ENCODE measurements around the gene BAG3. TPM values are rescaled to one million over a fixed set of nuclear protein-coding genes. Genes with fewer than 3 reads are reported as not detected.
A peak's percentile ranks its signal among the peaks of the same experiment; 100 is the strongest.
"Not testable (repeated sequence)": the region's sequence is repeated elsewhere in the genome, so short reads cannot be mapped to it uniquely, and the experiment has no call there.

The BAG3 gene
- polyA plus RNA-seq, 4 donors: 22.5 to 31.1 (median 28.2) TPM

- DNase-seq (ENCODE audit: low read depth in 4 of 4, low spot score in 3 of 4): no peak
Measured at GRCh38 chr10:119638982-119639381, 12.2 kb upstream of the BAG3 start.

- DNase-seq (ENCODE audit: low read depth in 4 of 4, low spot score in 3 of 4): no peak
Measured at GRCh38 chr10:119640384-119640783, 10.8 kb upstream of the BAG3 start.

DNA sequence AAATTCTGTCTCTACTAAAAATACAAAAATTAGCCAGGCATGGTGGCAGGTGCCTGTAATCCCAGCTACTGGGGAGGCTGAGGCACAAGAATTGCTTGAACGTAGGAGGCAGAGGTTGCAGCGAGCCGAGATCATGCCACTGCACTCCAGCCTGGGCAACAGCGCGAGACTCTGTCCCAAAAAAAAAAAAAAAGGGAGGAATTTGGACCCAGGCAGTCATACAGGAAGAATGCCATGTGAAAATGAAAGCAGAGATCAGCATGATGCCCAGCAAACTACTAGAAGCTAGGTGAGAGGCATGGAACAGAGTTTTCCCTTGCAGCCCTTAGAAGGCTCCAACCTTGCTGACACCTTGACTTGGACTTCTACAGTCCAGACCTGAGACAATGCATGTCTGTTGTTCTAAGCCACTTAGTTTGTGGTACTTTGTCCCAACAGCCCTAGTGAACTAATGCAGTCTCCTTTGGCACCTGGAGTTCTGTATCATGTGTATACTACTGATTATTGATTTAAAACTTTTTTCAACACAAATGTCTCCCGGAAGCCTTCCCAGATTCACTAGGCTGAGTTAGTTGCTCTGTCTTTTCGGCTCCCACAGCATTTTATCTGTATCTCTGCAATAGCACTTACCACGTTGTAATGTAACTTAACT is 10.2 kb upstream of the BAG3 start:
- no peak for DNase-seq (ENCODE audit: low read depth in 4 of 4, low spot score in 3 of 4)

DNA sequence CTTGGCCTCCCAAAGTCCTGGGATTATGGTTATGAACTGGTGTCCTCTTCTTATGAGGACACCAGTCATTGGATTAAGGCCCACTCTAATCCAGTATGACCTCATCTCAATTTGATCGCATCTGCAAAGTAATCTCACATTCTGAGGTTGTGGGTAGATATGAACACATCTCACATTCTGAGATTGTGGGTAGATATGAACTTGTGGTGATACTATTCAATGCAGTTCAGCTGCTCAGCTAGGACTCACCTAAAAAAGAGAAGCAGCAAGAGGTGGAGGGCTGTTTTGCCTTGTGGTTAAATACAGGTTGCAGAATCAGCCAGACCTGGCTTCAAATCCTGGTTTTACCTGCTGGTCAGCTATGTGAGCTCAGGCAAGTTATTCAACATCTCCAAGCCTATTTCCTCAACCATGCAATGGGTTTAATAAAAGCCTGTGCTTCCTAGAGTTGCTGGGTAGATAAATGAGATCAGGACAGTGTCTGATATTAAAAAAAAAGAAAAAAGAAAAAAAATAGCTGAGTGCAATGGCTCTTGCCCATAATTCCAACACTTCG is 8.5 kb upstream of the BAG3 start:
- DNase-seq (ENCODE audit: low read depth in 4 of 4, low spot score in 3 of 4): no peak

GRCh38 chr10:119643306-119644204 is 7.6 kb upstream of the BAG3 start:
- no peak for DNase-seq (ENCODE audit: low read depth in 4 of 4, low spot score in 3 of 4)

GRCh38 chr10:119644205-119644814 is 6.9 kb upstream of the BAG3 start:
- no peak for DNase-seq (ENCODE audit: low read depth in 4 of 4, low spot score in 3 of 4)

DNA sequence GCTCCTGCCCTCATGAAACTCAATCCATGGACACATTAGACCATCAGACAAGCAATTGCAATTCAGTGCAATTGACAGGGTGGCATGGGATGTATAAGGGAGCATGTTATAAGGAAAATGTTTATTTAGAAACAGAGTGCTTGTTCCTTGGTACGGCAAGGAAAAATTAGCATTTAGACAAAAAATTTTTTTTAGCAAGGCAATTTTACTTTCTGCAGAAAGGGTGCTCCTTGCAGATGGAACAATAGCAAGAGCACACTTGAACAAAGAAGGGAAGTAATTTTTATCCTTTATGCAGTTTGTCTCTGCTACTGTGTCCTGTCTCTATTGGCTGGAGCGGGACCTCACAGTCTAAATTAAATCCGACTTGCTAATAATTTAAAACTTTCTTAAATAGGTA is 6.2 kb upstream of the BAG3 start:
- no peak for DNase-seq (ENCODE audit: low read depth in 4 of 4, low spot score in 3 of 4)

DNA sequence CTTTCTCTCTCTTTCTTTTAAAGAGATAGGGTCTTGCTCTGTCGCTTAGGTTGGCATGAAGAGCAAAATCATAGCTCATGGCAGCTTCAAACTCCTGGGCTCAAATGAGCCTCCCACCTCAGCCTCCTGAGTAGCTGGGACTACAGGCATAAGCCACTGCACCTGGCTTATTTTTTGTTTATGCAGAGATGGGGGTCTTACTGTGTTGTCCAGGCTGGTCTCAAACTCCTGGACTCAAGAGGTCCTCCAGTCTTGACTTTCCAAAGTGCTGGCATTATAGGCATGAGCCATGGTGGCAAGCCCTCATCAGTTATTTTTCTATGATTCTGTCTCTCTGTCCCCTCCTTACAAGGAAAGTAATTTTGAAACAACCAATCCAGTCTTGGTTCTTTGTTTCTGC is 1.1 kb upstream of the BAG3 start:
- no peak for DNase-seq (ENCODE audit: low read depth in 4 of 4, low spot score in 3 of 4)

DNA sequence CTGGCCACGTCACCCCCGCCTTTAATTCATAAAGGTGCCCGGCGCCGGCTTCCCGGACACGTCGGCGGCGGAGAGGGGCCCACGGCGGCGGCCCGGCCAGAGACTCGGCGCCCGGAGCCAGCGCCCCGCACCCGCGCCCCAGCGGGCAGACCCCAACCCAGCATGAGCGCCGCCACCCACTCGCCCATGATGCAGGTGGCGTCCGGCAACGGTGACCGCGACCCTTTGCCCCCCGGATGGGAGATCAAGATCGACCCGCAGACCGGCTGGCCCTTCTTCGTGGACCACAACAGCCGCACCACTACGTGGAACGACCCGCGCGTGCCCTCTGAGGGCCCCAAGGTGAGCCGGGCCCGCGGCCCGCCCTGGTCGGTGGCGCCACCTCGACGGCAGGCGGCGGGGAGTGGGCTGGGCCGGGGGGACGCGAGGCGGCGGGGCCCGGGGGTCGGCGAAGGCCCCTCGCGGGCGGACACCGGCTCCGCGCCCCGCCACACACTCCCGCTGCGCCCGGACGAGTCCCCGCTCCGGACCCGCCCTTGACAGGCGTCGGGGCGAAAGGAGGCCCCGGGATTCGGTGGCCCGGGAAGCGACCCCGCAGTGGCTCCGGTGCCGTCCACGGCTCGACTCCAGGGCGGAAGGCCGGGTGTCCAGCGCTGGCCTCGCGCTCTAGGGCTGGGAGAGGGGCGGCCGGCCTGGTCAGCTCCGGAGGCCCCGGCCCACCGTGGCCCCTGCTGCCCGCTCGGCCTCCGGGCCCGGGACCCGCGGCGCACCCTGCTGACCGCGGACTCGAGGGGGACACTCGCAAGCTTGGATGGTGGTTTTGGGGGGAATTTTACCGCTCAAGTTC is 557 bp downstream of the BAG3 start:
- DNase-seq (ENCODE audit: low read depth in 4 of 4, low spot score in 3 of 4): no peak

- DNase-seq (ENCODE audit: low read depth in 4 of 4, low spot score in 3 of 4): peak in 1 of 4 donors; percentile 52
Measured at GRCh38 chr10:119652361-119652730, 1.2 kb downstream of the BAG3 start.

GRCh38 chr10:119653209-119653608 is 2.0 kb downstream of the BAG3 start:
- no peak for DNase-seq (ENCODE audit: low read depth in 4 of 4, low spot score in 3 of 4)

DNA sequence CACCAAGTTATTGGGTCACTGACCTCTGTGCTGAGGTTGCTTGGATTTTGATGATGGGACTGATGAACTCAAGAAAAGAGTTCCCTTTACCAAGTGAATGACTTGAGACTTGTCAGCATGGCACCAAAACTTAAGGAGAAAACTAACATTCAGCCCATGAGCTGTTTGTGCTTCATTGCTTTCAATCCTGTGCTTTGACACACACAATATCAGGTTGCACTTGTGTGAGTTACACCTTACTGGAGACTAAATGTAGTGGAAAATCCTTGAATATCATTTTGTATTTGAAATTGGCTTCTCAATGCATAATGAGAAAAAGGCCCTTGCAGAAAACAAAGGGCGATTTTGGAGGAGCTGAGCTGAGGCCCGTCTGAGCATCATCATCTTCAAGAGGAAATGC is 2.7 kb downstream of the BAG3 start:
- DNase-seq (ENCODE audit: low read depth in 4 of 4, low spot score in 3 of 4): no peak

- no peak for DNase-seq (ENCODE audit: low read depth in 4 of 4, low spot score in 3 of 4)
Measured at GRCh38 chr10:119654540-119654939, 3.4 kb downstream of the BAG3 start.

GRCh38 chr10:119655566-119656001 is 4.4 kb downstream of the BAG3 start:
- DNase-seq (ENCODE audit: low read depth in 4 of 4, low spot score in 3 of 4): no peak

DNA sequence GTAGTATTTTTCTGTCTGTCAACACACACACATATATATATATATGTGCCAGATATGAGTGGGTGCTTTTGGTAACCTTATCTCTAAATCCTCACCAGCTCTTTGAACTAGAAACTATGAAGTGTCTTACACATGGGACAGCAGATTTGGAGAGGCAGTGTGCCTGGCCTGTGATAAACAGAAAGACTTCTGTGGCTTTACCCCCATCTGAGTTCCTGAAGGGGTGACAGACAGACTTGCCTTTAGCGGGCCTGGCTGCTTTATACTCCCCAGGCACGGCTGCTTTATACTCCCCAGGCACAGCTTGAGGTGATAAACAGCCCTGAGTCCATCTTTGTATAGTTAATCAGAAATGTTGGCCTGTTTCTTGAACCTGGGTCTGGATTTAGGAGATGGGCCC is 5.6 kb downstream of the BAG3 start:
- no peak for DNase-seq (ENCODE audit: low read depth in 4 of 4, low spot score in 3 of 4)

- DNase-seq (ENCODE audit: low read depth in 4 of 4, low spot score in 3 of 4): no peak
Measured at GRCh38 chr10:119657725-119658124, 6.5 kb downstream of the BAG3 start.

- DNase-seq (ENCODE audit: low read depth in 4 of 4, low spot score in 3 of 4): no peak
Measured at GRCh38 chr10:119658274-119658673, 7.1 kb downstream of the BAG3 start.

DNA sequence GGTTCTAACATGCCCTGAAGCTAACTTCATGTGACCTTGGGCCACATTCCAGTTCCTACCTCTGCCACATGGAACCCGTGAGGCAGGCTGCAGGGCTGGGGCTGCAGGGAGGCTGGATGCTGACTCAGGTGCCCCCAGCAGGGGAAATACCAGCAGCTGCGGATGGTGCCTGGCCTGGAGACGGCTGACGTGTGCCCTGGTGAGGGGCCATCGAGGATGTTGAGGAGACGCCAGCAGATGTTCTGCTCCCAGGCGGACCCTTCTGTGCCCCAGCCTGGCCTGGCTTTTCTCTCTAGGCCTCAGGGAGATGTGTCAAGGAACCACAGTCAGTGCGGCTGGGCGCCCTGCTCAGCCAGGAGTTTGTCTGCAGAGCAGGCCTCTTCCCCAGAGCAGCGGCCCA is 8.8 kb downstream of the BAG3 start:
- no peak for DNase-seq (ENCODE audit: low read depth in 4 of 4, low spot score in 3 of 4)

DNA sequence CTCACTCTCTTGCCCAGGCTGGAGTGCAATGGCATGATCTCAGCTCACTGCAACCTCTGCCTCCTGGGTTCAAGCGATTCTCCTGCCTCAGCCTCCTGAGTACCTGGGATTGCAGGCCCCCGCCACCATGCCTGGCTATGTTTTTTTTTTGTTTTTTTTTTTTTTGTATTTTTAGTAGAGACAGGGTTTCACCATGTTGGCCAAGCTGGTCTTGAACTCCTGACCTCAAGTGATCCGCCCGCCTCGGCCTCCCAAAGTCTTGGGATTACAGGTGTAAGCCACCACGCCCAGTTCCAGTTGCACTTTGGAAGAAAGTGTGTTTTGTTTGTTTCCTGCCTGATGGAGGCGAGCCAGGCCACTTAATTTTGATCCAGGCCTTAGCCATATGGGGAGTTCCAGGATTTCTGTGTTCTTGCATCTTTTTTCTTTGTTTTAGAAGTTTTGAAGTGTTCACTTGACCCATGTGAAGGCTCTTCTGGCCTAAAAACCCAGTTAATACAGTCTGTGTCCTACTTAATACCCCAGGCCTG is 11.0 kb downstream of the BAG3 start:
- not testable (repeated sequence) for DNase-seq (ENCODE audit: low read depth in 4 of 4, low spot score in 3 of 4)
